KOPT-K1 (cell line): ENCODE measurements around the gene LCMT1.

Experiments used
- H3K27ac ChIP-seq: fragments of 200-600 bp; sonication (generic); 2 replicates; pipeline ENCODE4 v1.5.1; 2016; ENCODE audit warnings: antibody characterized with exemption, mild to moderate bottlenecking, low read depth, low read length; ENCODE audit not compliant: poor library complexity, severe bottlenecking
- H3K36me3 ChIP-seq: fragments of 200-600 bp; sonication (generic); 2 replicates; pipeline ENCODE4 v1.5.1; 2017; ENCODE audit warnings: antibody characterized with exemption, mild to moderate bottlenecking, low read length, moderate library complexity; ENCODE audit not compliant: insufficient read depth
- H3K9me3 ChIP-seq: fragments of 200-600 bp; sonication (generic); 2 replicates; pipeline ENCODE4 v1.5.1; 2017; ENCODE audit warnings: antibody characterized with exemption, low read length, mild to moderate bottlenecking; ENCODE audit not compliant: insufficient read depth, poor library complexity, severe bottlenecking

The LCMT1 gene

DNA sequence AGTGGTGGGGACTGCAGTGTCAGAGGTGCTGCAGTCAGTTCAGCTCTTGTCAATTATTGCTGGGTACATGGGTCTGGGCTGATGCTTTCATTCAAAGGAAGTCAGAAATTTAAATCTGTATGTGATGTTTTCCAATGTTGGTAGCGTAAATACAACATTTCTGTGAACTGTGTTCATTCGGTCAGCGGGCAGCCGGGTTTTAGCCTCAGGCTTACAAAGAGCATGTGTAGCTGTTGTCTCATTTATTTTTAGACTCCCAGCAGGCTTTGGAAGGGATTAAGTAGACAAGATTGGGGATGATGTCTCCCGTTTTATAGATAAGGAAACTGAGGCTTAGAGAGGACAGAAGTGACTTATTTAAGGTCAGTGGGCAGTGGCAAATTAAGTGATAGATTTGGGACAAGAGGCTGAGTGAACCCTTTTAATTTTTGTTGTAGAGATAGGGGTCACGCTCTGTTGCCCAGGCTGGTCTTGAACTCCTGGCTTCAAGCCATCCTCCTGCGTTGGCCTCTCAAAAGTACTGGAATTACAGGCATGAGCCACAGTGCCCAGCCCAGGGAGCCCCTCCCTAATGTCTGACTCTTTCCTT, 113.3 kb downstream of the LCMT1 start:
- no peaks in the 10 kb centered on the region for H3K9me3 ChIP-seq
- H3K27ac ChIP-seq, result no peak overlapping the region
- H3K36me3 ChIP-seq, result no peaks in the 10 kb centered on the region
